ENCODE data around the gene NTM.
A peak's percentile ranks its signal among the peaks of the same experiment; 100 is the strongest.

The NTM gene

DNA sequence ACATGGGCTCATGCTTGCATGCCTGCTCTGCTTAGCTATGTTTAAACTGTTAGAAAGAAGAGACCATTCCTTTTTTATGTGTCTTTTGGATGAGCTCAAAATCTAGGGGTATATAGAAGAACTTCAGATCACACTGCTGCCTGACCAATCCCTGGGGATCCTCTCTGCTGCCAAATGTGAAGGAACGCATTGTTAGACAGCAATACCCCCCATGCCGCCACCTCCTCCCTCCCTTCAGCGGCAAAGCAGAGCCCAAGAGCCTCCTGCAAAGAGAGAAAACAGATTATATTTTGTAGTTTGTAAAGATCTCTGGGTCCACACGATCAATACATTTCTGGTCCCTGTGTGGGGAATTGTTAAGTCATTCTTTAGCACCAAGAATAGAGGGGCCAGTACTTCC lies 677.6 kb downstream of the NTM start:
- H3K4me3 ChIP-seq (ENCODE audit: low read length): no peak overlapping the region
- DNase-seq (ENCODE audit: low read depth): no peak
- no peak for TF ChIP-seq CTCF (conservative IDR thresholded peaks at IDR 0.05; ENCODE audit: low read length)

DNA sequence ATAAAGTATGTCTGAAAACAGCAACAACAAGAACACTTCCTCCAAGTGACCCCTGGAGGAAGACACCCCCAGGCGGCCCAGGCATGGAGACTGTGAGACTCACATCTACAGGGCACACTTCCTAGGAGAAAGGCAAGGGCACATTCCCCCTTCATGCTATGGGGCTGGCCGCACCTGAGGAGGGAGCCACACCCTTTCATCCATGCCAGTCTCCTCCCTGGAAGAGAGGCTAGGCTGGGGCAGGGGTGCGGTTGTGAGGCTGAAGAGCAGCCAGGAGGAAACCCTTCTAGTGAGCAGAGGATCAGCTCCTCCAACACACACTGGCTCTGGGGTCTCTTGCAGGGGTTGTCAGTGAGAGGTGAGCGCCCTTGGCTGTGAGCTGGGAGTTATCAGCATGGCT lies 678.8 kb downstream of the NTM start:
- TF ChIP-seq CTCF (conservative IDR thresholded peaks at IDR 0.05; ENCODE audit: low read length): no peak
- no peak for DNase-seq (ENCODE audit: low read depth)
- H3K4me3 ChIP-seq (ENCODE audit: low read length): no peak overlapping the region

DNA sequence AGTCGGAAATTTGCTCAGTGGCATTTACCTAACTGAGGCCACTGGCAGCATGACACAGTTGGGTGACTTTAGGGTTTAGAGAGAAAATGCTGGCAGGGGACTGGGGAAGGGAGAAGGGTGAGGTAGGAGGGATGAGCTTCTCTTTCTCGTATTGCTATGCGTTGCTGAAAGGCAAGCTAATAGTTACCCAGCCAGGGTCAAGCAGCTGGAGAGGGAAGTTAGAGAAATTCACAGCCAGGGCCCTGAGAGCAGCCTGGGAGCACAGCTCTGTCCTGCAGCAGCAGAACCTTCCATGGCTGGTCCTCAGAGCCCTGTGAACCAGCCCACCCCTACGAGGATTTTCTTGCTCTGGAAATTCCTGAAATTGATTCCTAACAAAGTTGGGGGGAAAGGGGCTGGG lies 679.6 kb downstream of the NTM start:
- DNase-seq (ENCODE audit: low read depth): no peak
- TF ChIP-seq CTCF (conservative IDR thresholded peaks at IDR 0.05; ENCODE audit: low read length): no peak
- no peak overlapping the region for H3K4me3 ChIP-seq (ENCODE audit: low read length)

GRCh38 chr11:132050577-132051165 lies 680.3 kb downstream of the NTM start:
- no peak overlapping the region for H3K4me3 ChIP-seq (ENCODE audit: low read length)
- no peak for TF ChIP-seq CTCF (conservative IDR thresholded peaks at IDR 0.05; ENCODE audit: low read length)
- DNase-seq (ENCODE audit: low read depth): peak; percentile 38

GRCh38 chr11:132051704-132052103 lies 681.3 kb downstream of the NTM start:
- peak; percentile 33 for DNase-seq (ENCODE audit: low read depth)
- no peak for TF ChIP-seq CTCF (conservative IDR thresholded peaks at IDR 0.05; ENCODE audit: low read length)
- H3K4me3 ChIP-seq (ENCODE audit: low read length): no peak overlapping the region

DNA sequence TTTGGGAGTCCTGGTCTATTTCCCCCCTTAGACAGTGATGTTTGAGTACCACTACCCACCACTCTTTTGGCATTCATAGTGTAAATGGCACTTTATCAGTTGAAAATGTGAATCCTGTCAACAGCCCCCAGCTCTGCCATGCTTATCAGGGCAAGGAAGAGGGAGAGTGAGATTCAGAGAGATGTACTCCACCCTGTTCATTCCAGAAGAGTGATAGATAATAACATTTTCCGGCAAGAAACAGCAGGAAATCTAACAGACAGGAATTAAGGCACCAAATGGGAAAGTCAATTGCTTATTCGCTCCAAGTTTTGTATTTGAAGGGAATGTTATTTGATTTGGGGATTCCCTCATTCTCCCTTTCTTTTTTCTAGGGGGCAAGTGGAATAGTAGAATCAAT lies 681.9 kb downstream of the NTM start:
- H3K4me3 ChIP-seq (ENCODE audit: low read length): no peak overlapping the region
- TF ChIP-seq CTCF (conservative IDR thresholded peaks at IDR 0.05; ENCODE audit: low read length): no peak
- no peak for DNase-seq (ENCODE audit: low read depth)

DNA sequence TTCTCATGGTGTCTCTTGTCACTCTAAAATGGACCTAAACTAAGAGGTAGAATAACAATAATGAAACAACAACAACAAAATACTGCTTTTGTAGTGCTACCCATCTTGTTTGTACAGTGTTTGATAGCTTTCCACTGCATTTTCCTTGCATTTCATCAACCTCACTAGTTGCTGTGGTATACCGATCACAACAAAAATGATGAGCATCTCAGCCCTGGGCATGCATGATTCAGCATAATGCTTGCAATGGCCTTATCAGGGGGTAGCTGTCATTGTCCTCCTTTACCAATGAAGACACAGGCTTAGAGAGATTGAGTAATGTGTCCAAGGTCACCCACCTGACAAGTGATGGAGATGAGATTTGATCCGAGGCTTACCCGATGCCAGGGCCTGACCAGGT lies 682.5 kb downstream of the NTM start:
- peak; percentile 63 for DNase-seq (ENCODE audit: low read depth)
- no peak overlapping the region for H3K4me3 ChIP-seq (ENCODE audit: low read length)
- TF ChIP-seq CTCF (conservative IDR thresholded peaks at IDR 0.05; ENCODE audit: low read length): no peak
